HG02973 (cell line): ENCODE results near the gene MXD3.
"Not testable (repeated sequence)": the region's sequence is repeated elsewhere in the genome, so short reads cannot be mapped to it uniquely, and the experiment has no call there.

Experiments
- ATAC-seq: cut with Tn5 transposase; IDR thresholded peaks from one replicate; pipeline ENCODE4 v1.9.1; 2021; ENCODE audit warnings: moderate library complexity; ENCODE audit not compliant: unreplicated experiment

MXD3 gene

GRCh38 chr5:177311723-177312648 is at the start of gene MXD3:
MXD3 (minus strand) TSS chr5:177311898; CDS start chr5:177311830, 68 bp downstream.
- peak; percentile 66 for ATAC-seq

- not testable (repeated sequence) for ATAC-seq
Observed at GRCh38 chr5:177360740-177361139, 49.0 kb upstream of the MXD3 start.

- ATAC-seq, result no peak
Observed at GRCh38 chr5:177359860-177360259, 48.2 kb upstream of the MXD3 start.

GRCh38 chr5:177359451-177359851 is 47.8 kb upstream of the MXD3 start:
- ATAC-seq, result no peak

GRCh38 chr5:177358370-177358819 is 46.7 kb upstream of the MXD3 start:
- ATAC-seq, result peak; percentile 8

- ATAC-seq, result peak; percentile 76
Observed at GRCh38 chr5:177357459-177358351, 46.0 kb upstream of the MXD3 start, which contains the start of gene RGS14. RGS14 (plus strand) TSS chr5:177357924; CDS start chr5:177358025, 101 bp downstream.

- ATAC-seq, result no peak
Observed at GRCh38 chr5:177357146-177357458, 45.4 kb upstream of the MXD3 start.

- ATAC-seq, result no peak
Observed at GRCh38 chr5:177356746-177357145, 45.0 kb upstream of the MXD3 start.

GRCh38 chr5:177355868-177356168 is 44.1 kb upstream of the MXD3 start:
- no peak for ATAC-seq

- ATAC-seq, result no peak
Observed at GRCh38 chr5:177355162-177355867, 43.6 kb upstream of the MXD3 start.

- no peak for ATAC-seq
Observed at GRCh38 chr5:177354711-177355110, 43.0 kb upstream of the MXD3 start.

- no peak for ATAC-seq
Observed at GRCh38 chr5:177354256-177354655, 42.6 kb upstream of the MXD3 start.

GRCh38 chr5:177353093-177353492 is 41.4 kb upstream of the MXD3 start:
- no peak for ATAC-seq

- ATAC-seq, result peak; percentile 82
Observed at GRCh38 chr5:177351392-177352329, 40.0 kb upstream of the MXD3 start, which contains the start of gene LMAN2. LMAN2 (minus strand) TSS chr5:177351668; CDS start chr5:177351647, 21 bp downstream.

- ATAC-seq, result no peak
Observed at GRCh38 chr5:177350776-177351391, 39.2 kb upstream of the MXD3 start.

- no peak for ATAC-seq
Observed at GRCh38 chr5:177349762-177350161, 38.1 kb upstream of the MXD3 start.

- no peak for ATAC-seq
Observed at GRCh38 chr5:177349362-177349647, 37.6 kb upstream of the MXD3 start.

GRCh38 chr5:177347699-177348098 is 36.0 kb upstream of the MXD3 start:
- no peak for ATAC-seq

- ATAC-seq, result no peak
Observed at GRCh38 chr5:177346820-177347219, 35.1 kb upstream of the MXD3 start.

- no peak for ATAC-seq
Observed at GRCh38 chr5:177344891-177345290, 33.2 kb upstream of the MXD3 start.
